ENCODE data around the gene IGFL2.
A peak's percentile ranks its signal among the peaks of the same experiment; 100 is the strongest.
"Not testable (repeated sequence)": the region's sequence is repeated elsewhere in the genome, so short reads cannot be mapped to it uniquely, and the experiment has no call there.

The IGFL2 gene

DNA sequence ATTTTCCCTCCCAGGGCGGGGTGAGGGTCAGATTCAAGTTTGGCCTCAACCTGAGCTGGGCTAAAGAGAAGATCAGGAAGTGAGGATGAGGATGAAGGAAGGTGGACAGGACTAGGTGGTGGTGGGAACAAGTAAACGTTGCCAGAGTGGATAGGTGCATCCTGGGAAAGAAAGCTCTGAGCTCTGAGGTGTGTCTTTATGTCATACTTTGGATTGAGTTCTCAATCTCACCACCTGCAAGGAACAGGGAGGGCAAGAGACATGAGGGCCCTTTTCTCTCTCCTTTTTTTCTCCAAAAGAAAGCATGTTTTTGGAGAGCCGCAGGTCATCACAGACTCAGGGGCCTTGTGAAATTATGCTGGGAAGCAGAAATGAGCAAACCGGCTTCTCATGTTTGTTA lies 43.3 kb downstream of the IGFL2 start:
- no peak overlapping the region for H3K4me2 ChIP-seq (ENCODE audit: low read length)
- H3K4me3 ChIP-seq (ENCODE audit: low read depth, low read length): no peak overlapping the region
- TF ChIP-seq, protein P1, sequence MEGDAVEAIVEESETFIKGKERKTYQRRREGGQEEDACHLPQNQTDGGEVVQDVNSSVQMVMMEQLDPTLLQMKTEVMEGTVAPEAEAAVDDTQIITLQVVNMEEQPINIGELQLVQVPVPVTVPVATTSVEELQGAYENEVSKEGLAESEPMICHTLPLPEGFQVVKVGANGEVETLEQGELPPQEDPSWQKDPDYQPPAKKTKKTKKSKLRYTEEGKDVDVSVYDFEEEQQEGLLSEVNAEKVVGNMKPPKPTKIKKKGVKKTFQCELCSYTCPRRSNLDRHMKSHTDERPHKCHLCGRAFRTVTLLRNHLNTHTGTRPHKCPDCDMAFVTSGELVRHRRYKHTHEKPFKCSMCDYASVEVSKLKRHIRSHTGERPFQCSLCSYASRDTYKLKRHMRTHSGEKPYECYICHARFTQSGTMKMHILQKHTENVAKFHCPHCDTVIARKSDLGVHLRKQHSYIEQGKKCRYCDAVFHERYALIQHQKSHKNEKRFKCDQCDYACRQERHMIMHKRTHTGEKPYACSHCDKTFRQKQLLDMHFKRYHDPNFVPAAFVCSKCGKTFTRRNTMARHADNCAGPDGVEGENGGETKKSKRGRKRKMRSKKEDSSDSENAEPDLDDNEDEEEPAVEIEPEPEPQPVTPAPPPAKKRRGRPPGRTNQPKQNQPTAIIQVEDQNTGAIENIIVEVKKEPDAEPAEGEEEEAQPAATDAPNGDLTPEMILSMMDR (IDR thresholded peaks at IDR 0.05): no peak
- no peaks in the 10 kb centered on the region for H3K36me3 ChIP-seq (ENCODE audit: control insufficient read depth, insufficient read depth, low read length)
- peaks cover 9% of the 10 kb centered on the region for H3K4me1 ChIP-seq
- H3K27me3 ChIP-seq (ENCODE audit: control insufficient read depth, insufficient read depth, low read length): no peaks in the 10 kb centered on the region
- H3K79me2 ChIP-seq: no peaks in the 10 kb centered on the region
- H2AFZ ChIP-seq: no peak overlapping the region
- H3K27ac ChIP-seq: no peak overlapping the region
- no peaks in the 10 kb centered on the region for H3K9me3 ChIP-seq (ENCODE audit: control insufficient read depth, low read length)
- H3K9ac ChIP-seq: no peak overlapping the region

DNA sequence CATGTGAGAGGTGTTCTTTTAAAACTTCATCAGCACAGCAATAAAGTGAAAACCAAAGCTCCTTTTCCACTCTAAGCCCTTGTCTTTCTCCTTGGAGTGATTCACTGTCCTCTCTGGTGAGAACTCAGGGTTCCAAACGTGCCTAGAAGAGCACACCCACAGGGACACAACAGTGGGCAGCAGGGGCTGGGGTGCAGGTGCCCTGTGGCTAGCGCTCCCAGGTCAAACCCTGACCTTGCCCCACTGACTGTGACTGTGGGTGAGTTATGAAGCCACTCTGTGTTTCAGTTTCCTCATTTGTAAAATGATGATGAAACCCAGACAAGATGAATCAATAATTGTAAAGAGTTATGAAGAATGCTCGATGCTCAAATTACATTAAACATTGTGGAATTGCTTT lies 43.9 kb downstream of the IGFL2 start:
- no peaks in the 10 kb centered on the region for H3K79me2 ChIP-seq
- H3K9me3 ChIP-seq (ENCODE audit: control insufficient read depth, low read length): no peaks in the 10 kb centered on the region
- no peak overlapping the region for H2AFZ ChIP-seq
- H3K27ac ChIP-seq: no peak overlapping the region
- TF ChIP-seq, protein P1 (IDR thresholded peaks at IDR 0.05): no peak
- H3K4me1 ChIP-seq: peaks cover 9% of the 10 kb centered on the region
- H3K9ac ChIP-seq: no peak overlapping the region
- H3K4me2 ChIP-seq (ENCODE audit: low read length): no peak overlapping the region
- H3K27me3 ChIP-seq (ENCODE audit: control insufficient read depth, insufficient read depth, low read length): no peaks in the 10 kb centered on the region
- no peak overlapping the region for H3K4me3 ChIP-seq (ENCODE audit: low read depth, low read length)
- no peaks in the 10 kb centered on the region for H3K36me3 ChIP-seq (ENCODE audit: control insufficient read depth, insufficient read depth, low read length)

DNA sequence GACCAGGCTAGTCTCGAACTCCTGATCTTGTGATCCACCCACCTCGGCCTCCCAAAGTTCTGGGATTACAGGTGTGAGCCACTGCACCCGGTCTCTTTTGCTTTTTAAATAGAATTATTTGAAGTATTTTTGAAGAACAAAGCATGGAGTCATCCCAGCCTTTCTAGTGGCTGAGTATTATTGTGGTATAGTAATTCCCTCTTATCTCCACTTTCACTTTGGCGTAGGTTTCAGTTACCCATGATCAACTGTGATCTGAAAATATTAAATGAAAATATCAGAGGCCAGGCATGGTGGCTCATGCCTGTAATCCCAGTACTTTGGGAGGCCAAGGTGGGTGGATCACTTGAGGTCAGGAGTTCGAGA lies 44.6 kb downstream of the IGFL2 start:
- H3K4me1 ChIP-seq; H3K36me3 ChIP-seq (ENCODE audit: control insufficient read depth, insufficient read depth, low read length); H3K9ac ChIP-seq; H3K27me3 ChIP-seq (ENCODE audit: control insufficient read depth, insufficient read depth, low read length); H3K4me3 ChIP-seq (ENCODE audit: low read depth, low read length); H3K9me3 ChIP-seq (ENCODE audit: control insufficient read depth, low read length); H3K4me2 ChIP-seq (ENCODE audit: low read length); H3K79me2 ChIP-seq: not testable (repeated sequence)
- peak overlapping the region; percentile 14 for H2AFZ ChIP-seq
- H3K27ac ChIP-seq: peak overlapping the region; percentile 29

DNA sequence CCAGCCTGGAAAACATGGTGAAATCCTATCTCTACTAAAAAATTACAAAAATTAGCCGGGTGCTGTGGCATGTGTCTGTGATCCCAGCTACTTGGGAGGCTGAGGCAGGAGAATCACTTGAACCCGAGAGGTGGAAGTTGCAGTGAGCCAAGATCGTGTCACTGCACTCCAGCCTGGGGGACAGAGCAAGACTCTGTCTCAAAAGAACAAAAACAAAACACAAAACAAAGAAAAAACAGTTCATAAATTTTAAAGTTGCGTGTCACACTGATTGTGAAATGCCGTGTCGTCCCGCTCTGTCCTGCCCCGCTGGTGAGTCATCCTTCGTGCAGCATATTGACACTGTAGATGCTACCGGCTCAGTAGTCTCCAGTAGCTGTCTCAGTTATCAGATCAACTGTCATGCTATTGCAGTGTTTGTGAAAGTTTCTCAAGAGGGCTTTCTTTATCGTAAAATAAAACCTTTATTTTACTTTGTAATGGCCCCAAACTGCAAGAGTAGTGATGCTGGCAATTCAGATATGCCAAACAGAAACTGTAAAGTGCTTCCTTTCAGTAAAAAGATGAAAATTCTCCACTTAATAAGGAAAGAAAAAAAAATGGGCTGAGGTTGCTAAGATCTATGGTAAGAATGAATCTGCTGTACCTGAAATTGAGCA lies 45.1 kb downstream of the IGFL2 start:
- no peaks in the 10 kb centered on the region for H3K9me3 ChIP-seq (ENCODE audit: control insufficient read depth, low read length)
- no peak overlapping the region for H3K9ac ChIP-seq
- H2AFZ ChIP-seq: peak overlapping the region; percentile 14
- no peaks in the 10 kb centered on the region for H3K79me2 ChIP-seq
- TF ChIP-seq, protein P1 (IDR thresholded peaks at IDR 0.05): no peak
- no peak overlapping the region for H3K4me3 ChIP-seq (ENCODE audit: low read depth, low read length)
- peak overlapping the region; percentile 29 for H3K27ac ChIP-seq
- no peaks in the 10 kb centered on the region for H3K36me3 ChIP-seq (ENCODE audit: control insufficient read depth, insufficient read depth, low read length)
- H3K4me2 ChIP-seq (ENCODE audit: low read length): no peak overlapping the region
- H3K27me3 ChIP-seq (ENCODE audit: control insufficient read depth, insufficient read depth, low read length): no peaks in the 10 kb centered on the region
- H3K4me1 ChIP-seq: peaks cover 9% of the 10 kb centered on the region

DNA sequence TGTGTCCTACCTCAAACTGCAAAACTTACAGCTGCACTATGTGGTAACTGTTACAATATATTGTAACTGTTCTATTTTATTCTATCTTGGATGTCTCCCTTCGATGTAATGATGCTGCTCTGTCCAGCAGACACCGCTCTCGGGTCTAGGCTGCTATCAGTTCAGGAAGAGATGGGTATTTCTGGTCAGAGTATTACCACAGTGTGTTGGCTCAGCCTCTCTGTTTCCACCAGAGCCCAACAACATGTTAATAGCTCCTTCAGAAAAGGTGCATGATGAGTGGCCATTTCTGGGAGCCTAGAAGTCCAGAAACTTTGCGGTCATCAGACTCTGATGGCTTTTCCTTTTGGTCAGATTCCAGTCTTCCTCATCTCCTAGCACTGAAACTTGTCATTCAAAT lies 45.6 kb downstream of the IGFL2 start:
- H3K4me2 ChIP-seq (ENCODE audit: low read length): no peak overlapping the region
- no peak overlapping the region for H3K4me3 ChIP-seq (ENCODE audit: low read depth, low read length)
- H3K27me3 ChIP-seq (ENCODE audit: control insufficient read depth, insufficient read depth, low read length): no peaks in the 10 kb centered on the region
- peaks cover 9% of the 10 kb centered on the region for H3K4me1 ChIP-seq
- no peak overlapping the region for H2AFZ ChIP-seq
- H3K27ac ChIP-seq: peak overlapping the region; percentile 29
- H3K9me3 ChIP-seq (ENCODE audit: control insufficient read depth, low read length): no peaks in the 10 kb centered on the region
- TF ChIP-seq, protein P1 (IDR thresholded peaks at IDR 0.05): no peak
- H3K36me3 ChIP-seq (ENCODE audit: control insufficient read depth, insufficient read depth, low read length): no peaks in the 10 kb centered on the region
- no peaks in the 10 kb centered on the region for H3K79me2 ChIP-seq
- H3K9ac ChIP-seq: no peak overlapping the region

All from parathyroid adenoma (tissue), 2 donors.